HG02938 (cell line): ENCODE measurements around the gene SYT5.
"Not testable (repeated sequence)": the region's sequence is repeated elsewhere in the genome, so short reads cannot be mapped to it uniquely, and the experiment has no call there.

Experiments
- ATAC-seq: cut with Tn5 transposase; IDR thresholded peaks from one replicate; pipeline ENCODE4 v1.9.1; 2021; ENCODE audit warnings: mild to moderate bottlenecking, moderate library complexity; ENCODE audit not compliant: unreplicated experiment

Gene SYT5

GRCh38 chr19:55172318-55172717, 7.8 kb downstream of the SYT5 start:
- not testable (repeated sequence) for ATAC-seq

GRCh38 chr19:55171440-55171839, 8.6 kb downstream of the SYT5 start:
- ATAC-seq = no peak

GRCh38 chr19:55169136-55169535, 11.0 kb downstream of the SYT5 start:
- no peak for ATAC-seq

- peak; percentile 75 for ATAC-seq
These were observed 13.4 kb downstream of the SYT5 start, which contains the start of gene DNAAF3 for GRCh38 chr19:55166530-55167268. DNAAF3 (minus strand) TSS chr19:55166613; CDS start chr19:55166413, 200 bp downstream.

GRCh38 chr19:55165952-55166529, 14.0 kb downstream of the SYT5 start:
- ATAC-seq = no peak

GRCh38 chr19:55161571-55162322, 18.3 kb downstream of the SYT5 start:
- ATAC-seq = no peak

GRCh38 chr19:55160986-55161365, 19.1 kb downstream of the SYT5 start:
- no peak for ATAC-seq

GRCh38 chr19:55160128-55160985, 19.7 kb downstream of the SYT5 start:
- ATAC-seq = no peak

- ATAC-seq = no peak
These were observed 21.0 kb downstream of the SYT5 start for GRCh38 chr19:55158848-55159749.

- no peak for ATAC-seq
These were observed 21.7 kb downstream of the SYT5 start for GRCh38 chr19:55158423-55158822.

GRCh38 chr19:55157064-55157908, 22.8 kb downstream of the SYT5 start, which contains the start of gene TNNI3:
TNNI3 (minus strand) TSS chr19:55157732; CDS start chr19:55157589, 143 bp downstream.
- ATAC-seq = no peak

- ATAC-seq = no peak
These were observed 23.7 kb downstream of the SYT5 start for GRCh38 chr19:55156202-55157063.

- not testable (repeated sequence) for ATAC-seq
These were observed 24.3 kb downstream of the SYT5 start for GRCh38 chr19:55155784-55156183.

- no peak for ATAC-seq
These were observed 26.3 kb downstream of the SYT5 start for GRCh38 chr19:55153652-55154264.

- no peak for ATAC-seq
These were observed 28.1 kb downstream of the SYT5 start for GRCh38 chr19:55152017-55152416.

GRCh38 chr19:55149078-55150003, 30.7 kb downstream of the SYT5 start, which contains the start of gene TNNT1:
TNNT1 (minus strand) TSS chr19:55149206; CDS start chr19:55147157, 2,049 bp downstream.
- no peak for ATAC-seq
